OCI-LY7 (cell line): ENCODE results near the gene RHOJ.

Experiments
- CTCF ChIP-seq: fragments of 200-600 bp; sonication (generic); conservative IDR thresholded peaks from 2 replicates; pipeline ENCODE4 v1.5.1; 2014; ENCODE audit warnings: mild to moderate bottlenecking, antibody characterized with exemption, low read length, moderate library complexity, mixed read lengths
- EZH2phosphoT487 ChIP-seq: fragments of 200-600 bp; sonication (generic); IDR thresholded peaks from 2 replicates; pipeline ENCODE4 v1.6.1; 2018; ENCODE audit warnings: low read depth, borderline replicate concordance, mild to moderate bottlenecking, mixed run types, antibody characterized with exemption, low read length, moderate library complexity, mixed read lengths

GRCh38 chr14:63178912-63179311 lies 25.3 kb upstream of the RHOJ start:
- TF ChIP-seq CTCF (no peak), EZH2phosphoT487 (no peak)
